GM19468 (cell line): Measurements from ENCODE around the gene SLC27A3.
A peak's percentile ranks its signal among the peaks of the same experiment; 100 is the strongest.

ENCODE experiments used
- ATAC-seq: cut with Tn5 transposase; IDR thresholded peaks from one replicate; pipeline ENCODE4 v1.9.1; 2021; ENCODE audit warnings: mild to moderate bottlenecking, moderate library complexity, moderate number of reproducible peaks; ENCODE audit not compliant: unreplicated experiment; ENCODE audit errors: extremely low read depth

SLC27A3 gene, protein sequence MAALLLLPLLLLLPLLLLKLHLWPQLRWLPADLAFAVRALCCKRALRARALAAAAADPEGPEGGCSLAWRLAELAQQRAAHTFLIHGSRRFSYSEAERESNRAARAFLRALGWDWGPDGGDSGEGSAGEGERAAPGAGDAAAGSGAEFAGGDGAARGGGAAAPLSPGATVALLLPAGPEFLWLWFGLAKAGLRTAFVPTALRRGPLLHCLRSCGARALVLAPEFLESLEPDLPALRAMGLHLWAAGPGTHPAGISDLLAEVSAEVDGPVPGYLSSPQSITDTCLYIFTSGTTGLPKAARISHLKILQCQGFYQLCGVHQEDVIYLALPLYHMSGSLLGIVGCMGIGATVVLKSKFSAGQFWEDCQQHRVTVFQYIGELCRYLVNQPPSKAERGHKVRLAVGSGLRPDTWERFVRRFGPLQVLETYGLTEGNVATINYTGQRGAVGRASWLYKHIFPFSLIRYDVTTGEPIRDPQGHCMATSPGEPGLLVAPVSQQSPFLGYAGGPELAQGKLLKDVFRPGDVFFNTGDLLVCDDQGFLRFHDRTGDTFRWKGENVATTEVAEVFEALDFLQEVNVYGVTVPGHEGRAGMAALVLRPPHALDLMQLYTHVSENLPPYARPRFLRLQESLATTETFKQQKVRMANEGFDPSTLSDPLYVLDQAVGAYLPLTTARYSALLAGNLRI

GRCh38 chr1:153774780-153775457, at the start of gene SLC27A3:
SLC27A3 (plus strand) TSS chr1:153775407; CDS start chr1:153775498, 91 bp downstream.
- no peak for ATAC-seq

DNA sequence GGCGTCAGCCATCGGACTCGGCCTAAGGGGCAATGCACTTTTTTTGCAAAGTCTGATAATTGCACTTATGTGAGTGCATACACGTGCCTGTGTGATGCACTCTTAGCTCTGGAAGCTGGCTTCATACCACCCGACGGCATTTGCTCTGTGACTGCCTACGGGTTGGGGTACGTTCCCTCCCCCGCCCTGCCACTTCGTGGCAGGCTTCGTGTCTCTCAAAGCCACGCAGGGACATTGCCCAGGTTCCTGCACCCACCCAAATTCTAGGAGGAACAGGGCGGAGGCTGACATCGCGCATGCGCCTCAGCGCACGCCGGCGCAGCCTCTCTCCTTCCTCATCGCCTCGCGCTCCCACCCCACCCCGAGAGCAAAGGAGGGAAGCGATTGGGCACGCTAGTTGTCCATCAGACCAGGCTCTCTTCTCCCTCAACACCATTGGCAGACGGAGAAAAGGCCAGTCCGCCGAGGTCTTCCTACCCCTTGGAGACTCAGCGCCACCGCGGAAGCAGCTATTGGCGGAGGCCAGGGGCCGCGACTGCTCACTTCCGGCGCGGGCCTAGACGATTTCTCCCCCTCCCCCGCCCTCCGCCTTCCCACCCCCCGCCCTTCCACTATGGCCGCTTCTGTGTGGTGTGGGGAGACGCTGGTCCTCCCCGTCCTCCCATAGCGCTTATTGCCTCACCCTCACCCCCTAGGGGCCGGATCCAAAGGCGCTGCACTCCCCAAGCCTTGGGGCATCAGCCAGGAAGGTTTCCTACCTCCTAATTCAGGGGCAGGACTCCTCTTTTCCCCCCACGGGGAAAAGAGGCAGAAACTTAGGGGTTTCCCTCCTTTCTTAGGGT, 47.5 kb upstream of the SLC27A3 start, which contains the start of gene INTS3:
TSS of gene INTS3 (plus strand) at position 588 of the 842 bp plus-strand sequence. CDS start 585 bp downstream, outside the sequence.
- peak; percentile 88 for ATAC-seq

- no peak for ATAC-seq
Observed at GRCh38 chr1:153728305-153729066, 46.7 kb upstream of the SLC27A3 start.

DNA sequence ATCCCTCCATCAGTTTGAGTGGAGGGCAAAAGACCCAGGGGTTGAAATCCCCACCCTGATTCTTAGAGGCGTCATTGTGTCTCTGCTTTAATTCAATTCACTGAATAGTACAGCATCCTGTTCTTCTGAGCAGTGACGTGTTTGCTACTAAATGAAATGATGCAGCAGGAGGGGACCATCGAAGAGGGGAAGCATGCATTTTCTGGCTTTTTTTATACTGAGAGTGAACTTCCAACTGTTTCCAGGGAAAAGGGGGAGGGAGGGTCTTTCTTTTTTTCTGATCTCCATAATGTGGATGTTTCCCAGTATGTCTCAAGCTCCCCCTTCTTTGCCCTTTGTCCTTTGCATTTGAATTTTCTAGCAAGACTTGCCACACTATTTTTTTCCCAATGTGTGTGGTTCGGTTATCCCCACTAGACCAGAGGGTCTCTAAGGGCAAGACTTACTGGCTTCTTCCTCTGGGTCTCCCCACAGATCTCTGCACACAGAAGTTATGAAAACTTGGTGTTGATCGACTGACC, 44.7 kb upstream of the SLC27A3 start:
- ATAC-seq: no peak

- ATAC-seq: no peak
Observed at GRCh38 chr1:153733970-153734369, 41.2 kb upstream of the SLC27A3 start.

GRCh38 chr1:153734396-153735089, 40.7 kb upstream of the SLC27A3 start:
- ATAC-seq: no peak

- no peak for ATAC-seq
Observed at GRCh38 chr1:153735090-153735420, 40.2 kb upstream of the SLC27A3 start.

DNA sequence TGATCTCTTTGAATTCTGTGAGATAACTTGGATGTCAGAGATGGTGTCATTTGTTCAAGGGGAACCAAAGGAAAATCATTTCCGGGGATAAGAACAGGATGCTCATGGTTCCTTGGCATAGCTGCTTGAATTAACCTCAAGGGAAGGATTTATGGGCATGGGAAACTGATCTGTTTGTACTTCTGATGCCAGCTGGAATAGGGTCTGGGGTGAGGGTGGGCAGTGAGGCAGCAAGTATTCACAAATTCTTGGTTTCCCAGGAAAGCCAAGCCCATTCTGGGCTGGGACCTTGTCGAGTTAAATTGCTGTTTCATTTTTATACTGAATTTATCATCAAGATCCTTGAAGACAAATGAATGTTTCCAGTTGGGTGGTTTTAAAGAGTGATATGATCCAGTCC, 33.2 kb upstream of the SLC27A3 start:
- ATAC-seq: no peak

DNA sequence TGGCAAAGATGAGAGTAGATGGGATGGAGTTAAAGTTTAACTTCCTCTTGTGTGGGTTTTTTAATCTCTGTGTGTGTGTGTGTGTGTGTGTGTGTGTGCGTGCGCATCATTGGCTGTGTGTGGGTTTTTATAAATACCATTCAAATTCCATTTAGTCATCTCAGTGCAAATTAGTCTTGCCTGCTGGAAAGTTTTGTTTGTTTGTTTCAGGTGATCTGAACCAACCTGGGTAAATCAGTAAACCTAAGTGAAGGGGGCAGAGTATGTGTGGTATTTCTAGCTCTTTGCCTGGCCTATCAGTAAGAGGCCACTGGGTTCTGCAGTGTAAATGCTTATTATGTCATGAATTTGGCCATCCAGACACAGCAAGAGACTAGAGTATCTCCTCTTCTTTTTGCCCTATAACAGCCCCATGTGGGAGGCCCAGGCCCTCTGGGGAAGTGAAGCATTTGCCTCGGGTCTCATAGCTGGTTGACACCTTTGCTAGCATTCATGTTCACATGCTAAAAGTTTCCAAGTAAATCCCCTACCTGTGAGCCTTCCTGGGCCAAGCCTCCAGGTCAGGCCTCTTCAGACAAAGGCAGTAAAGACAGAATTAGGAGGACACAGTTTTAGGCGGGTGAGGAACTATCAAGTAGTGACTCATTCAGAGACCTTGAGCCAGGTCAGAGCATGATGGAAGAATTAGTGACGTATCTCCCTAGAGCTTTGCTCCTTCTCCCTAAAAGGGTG, 32.6 kb upstream of the SLC27A3 start:
- peak; percentile 25 for ATAC-seq

DNA sequence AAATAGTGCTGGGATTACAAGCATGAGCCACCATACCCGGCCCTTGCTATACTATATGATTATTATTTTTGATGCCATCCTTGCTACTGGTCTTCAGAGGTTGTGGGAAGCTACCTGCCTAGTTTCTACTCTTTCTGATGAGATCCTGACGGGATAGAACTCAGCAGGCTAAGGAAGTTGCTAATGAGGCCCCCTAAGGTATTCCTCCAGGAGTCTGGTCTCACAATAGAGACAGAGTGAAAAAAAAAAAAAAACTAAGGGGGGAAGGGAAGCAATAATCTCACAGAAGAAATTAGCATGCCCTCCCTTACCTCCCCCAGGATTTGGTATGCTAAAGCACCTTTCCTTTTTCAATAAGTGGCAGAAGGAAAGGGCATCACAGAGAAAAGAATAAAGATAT, 29.8 kb upstream of the SLC27A3 start:
- ATAC-seq: no peak

- no peak for ATAC-seq
Observed at GRCh38 chr1:153746174-153746573, 29.0 kb upstream of the SLC27A3 start.

DNA sequence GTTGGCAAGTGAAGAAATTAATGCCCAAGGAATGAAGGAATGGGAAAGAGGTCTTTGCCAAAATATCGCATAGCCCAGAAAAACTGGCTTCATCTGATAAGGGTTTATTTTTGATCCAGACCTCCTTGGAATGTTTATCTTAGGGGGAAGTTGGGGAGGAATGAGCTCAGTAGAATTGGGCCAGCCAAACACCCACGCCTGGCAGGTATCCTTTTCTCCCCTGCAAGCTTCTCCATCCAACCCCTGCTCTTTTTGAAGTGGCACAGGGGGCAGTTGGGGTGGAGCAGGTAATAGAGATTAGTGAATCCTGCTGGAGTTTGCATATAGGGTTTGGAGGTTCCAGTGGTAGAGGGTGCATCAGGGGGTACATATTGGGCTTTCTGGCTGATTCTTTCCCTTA, 26.3 kb upstream of the SLC27A3 start:
- no peak for ATAC-seq

DNA sequence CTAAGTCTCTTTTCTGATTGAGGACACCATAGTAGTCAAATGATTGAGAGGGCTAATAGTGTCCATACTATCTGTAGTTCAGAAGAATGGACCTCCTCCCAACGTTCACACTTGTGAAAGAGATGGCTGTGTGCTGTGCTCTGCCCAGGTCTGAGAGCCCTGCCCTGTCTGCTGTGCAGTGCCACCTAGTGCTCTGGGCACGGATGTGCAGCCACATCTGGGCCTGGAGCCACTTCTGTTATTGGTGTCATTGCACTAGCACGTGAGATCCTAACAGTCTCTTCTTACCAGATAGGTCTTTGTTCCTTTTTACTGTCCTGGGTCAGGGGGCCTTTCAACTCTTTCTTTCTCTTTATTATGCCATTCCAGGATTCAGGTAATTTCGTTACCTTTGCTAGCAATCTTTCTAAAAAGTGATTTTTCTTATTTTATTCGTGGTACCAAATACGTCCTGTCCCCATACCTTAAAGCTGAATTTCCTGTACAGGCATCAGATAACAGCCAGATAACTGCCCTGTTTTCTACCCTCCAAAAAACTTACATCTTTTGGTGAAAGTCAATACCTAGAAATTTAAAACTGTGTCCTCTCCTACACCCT, 25.7 kb upstream of the SLC27A3 start:
- ATAC-seq: peak; percentile 74

- no peak for ATAC-seq
Observed at GRCh38 chr1:153750026-153750995, 24.9 kb upstream of the SLC27A3 start.

DNA sequence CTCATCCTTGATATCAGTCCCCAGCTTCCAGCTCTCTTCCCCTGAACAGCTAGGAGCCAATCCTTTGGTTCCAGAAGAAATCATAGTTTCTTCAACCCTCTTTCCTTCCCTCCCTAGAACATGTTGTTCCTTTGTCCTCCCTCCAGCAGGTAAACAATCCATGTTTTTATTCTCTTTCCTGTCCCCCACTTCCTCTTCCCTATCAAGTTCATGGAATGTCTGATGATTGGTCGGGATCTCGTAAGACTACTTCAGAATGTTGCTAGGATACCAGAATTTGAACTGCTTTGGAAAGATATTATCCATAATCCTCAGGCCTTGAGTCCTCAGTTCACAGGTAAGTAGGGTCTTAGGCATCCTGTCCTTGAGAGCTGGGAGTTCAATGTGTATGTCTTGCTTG, 23.1 kb upstream of the SLC27A3 start:
- no peak for ATAC-seq

- no peak for ATAC-seq
Observed at GRCh38 chr1:153752571-153753195, 22.5 kb upstream of the SLC27A3 start.
